CD4-positive, alpha-beta T cell treated with Interferon gamma for 1 hour (primary cell): ENCODE measurements around the gene PKN3.

Experiments
- DNase-seq: peaks from one replicate; pipeline ENCODE4 v3.0.0-alpha.2; 2020

PKN3 gene

DNA sequence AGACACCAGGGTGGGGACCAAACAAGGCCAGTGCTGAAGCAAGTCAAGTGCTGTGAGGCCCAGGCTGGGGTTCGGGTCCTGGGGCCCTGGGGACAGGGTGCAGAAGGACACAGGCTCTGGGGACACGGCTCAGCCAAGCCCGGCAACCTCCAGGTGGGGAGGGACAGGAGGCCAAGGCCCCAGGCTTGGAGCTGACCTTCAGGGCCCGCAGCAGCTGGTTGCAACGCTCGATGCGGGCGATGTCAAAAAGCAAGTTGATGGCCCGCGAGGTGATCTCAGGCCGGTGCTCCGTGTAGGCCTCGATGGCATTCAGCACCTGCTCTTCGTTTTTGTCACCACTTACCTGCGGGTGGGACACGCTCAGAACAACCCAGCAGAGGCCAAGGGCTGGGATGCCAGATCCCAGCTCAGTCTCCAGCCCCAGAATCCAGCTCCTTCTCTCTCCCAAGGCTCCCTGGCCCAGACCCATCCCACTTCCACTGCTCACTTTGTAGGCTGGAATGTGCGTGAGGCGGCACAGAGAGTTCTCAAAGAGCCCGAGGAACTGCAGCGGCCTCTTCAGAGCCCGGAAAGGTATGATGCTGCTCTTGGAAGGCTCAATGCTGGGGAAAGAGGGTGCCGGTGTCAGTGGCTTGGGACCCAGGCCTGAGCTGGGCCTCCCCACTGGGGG is 48.8 kb downstream of the PKN3 start:
- DNase-seq = no peak

DNA sequence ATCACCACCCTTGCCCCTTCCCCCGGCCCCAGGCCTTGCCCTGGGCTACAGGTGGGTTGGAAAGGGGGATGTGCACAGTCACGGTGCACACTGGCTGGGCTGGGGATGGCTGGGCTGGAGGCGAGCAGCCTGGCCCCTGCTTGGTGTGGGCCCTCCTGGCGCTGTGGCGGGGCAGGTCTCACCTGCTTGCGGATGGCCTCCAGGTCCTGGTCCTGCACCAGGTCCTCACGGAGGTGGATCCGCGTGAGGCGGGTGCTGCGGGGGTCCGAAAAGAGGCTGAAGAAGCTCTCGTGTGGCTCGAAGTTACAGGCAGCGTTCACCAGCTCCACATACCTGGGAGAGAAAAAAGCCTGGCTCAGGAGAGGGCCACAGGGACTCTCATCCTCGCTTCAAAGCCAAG is 51.3 kb downstream of the PKN3 start:
- DNase-seq = no peak

DNA sequence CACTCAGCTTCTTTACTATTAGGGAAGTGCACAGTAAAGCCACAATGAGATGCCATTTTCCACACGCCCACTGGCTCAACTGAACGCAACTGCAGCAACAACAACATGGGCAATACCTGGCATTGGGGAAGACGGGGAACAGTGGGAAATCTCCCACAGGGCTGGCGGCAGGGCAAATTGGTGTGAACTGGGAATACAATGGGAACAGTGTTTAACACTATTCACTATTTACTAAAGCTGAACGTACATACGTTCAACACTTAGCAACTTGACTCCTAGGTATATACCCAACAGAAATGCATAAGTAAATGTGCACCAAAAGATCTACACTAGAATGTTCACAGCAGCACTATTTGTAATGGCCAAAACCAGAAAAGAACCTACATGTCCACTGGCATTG is 55.3 kb downstream of the PKN3 start:
- no peak for DNase-seq

DNA sequence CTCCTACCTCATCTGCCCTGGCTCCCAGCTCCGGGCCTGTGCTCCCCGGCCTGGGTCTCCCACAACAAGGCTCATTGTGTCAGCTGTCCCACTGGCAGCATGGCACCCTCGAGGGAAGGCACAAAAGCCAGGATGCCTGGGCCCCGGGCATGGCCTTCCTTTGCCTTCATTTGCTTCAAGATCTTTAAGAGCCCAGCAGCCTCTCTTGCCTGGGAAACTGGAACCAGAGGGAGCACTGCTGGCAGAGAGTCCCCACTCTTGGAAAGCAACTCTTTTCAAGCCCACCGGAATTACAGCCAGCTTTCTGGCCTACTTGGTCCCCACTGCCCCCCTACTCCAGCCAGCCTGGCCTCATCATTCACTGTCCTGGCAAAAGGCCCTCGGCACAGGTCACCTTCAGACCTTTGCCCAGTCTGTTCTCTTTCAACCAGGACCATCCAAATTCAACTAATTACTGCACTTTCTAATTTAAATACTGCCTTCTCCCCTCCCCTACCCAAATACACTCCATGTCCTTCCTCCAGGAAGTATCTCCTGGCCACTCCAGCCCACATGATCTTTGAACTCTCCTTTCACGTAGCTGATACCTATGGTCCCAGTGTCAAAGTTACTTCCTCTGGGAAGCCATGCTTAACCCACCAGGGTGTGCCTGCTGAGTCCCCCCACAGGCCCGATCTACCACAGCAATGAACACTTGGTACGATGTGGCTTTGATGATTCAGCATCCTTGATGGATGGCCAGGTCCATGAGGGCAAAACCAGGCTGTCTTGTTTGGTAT is 60.6 kb downstream of the PKN3 start:
- DNase-seq = no peak

DNA sequence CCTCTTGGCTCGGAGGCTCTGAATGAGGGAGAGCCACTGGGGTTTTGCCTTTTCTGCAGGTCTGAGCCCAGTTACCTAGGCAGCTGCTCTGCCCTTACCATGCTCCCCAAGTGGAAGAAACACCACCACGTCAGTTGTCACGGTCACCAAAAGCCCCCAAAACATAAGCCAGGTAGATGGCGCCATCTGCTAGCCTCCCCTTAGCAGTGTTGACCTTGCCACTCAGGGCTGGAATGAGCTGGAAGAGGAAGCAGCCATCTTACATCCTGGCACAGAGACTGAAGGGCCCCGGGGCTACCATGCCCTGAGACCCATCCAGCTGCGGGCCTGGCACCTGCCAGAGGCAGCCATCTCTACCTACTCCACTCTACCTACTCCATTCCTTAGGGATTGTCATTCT is 62.1 kb downstream of the PKN3 start:
- no peak for DNase-seq

DNA sequence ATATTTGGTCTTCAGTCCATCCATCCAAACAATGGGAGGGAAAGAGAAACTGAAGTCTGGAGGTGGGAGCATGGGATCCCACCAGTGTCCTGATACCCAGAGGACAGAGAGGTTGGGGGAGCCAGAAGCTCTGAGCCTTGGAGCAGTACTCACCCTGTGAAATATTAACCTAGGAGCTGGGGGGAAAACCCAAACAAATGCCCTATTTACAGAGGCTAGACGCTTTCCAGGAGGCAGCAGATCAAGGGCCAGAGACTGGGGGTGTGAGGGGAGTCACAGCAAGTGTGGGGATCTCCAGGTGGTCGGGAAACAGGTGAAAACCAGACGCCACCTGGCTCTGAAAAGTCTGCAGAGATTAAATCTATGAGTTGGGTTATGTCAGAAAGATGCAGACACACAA is 63.2 kb downstream of the PKN3 start:
- no peak for DNase-seq

DNA sequence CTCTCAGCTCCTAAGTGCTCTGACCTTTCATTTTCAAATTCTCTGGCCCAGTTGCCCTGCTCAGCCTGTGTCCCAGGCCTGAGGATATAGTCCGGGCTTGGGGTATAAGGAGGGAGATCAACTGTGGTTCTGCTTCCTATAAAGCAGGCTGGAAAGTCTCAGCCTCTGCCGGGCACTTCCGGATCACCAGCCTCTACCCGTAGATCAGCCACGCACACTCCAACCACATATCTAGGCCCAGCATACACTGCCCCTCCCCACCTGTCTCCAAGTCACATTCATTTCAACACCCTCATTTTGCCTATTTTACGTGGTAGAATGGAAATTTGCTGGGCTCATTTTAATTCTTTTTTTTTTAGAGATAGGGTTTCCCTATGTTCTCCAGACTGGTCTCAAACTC is 66.3 kb downstream of the PKN3 start:
- no peak for DNase-seq
